Stimulated activated naive CD8-positive, alpha-beta T cell treated with anti-CD3 and anti-CD28 coated beads, Interleukin-15, Interleukin-2, amounts not matched to agents 100 ng/mL and 50 ng/mL, for 24 hours (primary cell): ENCODE data around the gene TAGLN.
A peak's percentile ranks its signal among the peaks of the same experiment; 100 is the strongest.
"Not testable (repeated sequence)": the region's sequence is repeated elsewhere in the genome, so short reads cannot be mapped to it uniquely, and the experiment has no call there.

Source experiments
- H3K27ac Mint-ChIP-seq: one replicate; pipeline ENCODE4 v1.8.0; 2021; ENCODE audit warnings: mild to moderate bottlenecking, mixed read lengths
- H3K27me3 Mint-ChIP-seq: one replicate; pipeline ENCODE4 v1.8.0; 2021; ENCODE audit warnings: mixed read lengths
- H3K36me3 Mint-ChIP-seq: one replicate; pipeline ENCODE4 v1.8.0; 2021; ENCODE audit warnings: low read depth, mixed read lengths
- H3K4me1 Mint-ChIP-seq: one replicate; pipeline ENCODE4 v1.8.0; 2021; ENCODE audit warnings: low read depth, mixed read lengths
- H3K4me3 Mint-ChIP-seq: one replicate; pipeline ENCODE4 v1.8.0; 2021; ENCODE audit warnings: mild to moderate bottlenecking, mixed read lengths
- H3K9me3 Mint-ChIP-seq: one replicate; pipeline ENCODE4 v1.8.0; 2021; ENCODE audit warnings: mixed read lengths

Gene TAGLN

GRCh38 chr11:117198613-117199012 lies 557 bp upstream of the TAGLN start:
- Mint-ChIP-seq H3K9me3 (no peaks in the 10 kb centered on the region), H3K36me3 (peaks cover 2% of the 10 kb centered on the region), H3K4me1 (no peaks in the 10 kb centered on the region), H3K27ac (no peak overlapping the region), H3K27me3 (no peaks in the 10 kb centered on the region), H3K4me3 (no peak overlapping the region)

GRCh38 chr11:117199916-117200812 lies 994 bp downstream of the TAGLN start:
- H3K9me3 Mint-ChIP-seq, result no peaks in the 10 kb centered on the region
- no peaks in the 10 kb centered on the region for H3K4me1 Mint-ChIP-seq
- H3K27ac Mint-ChIP-seq, result no peak overlapping the region
- H3K36me3 Mint-ChIP-seq, result peaks cover 15% of the 10 kb centered on the region
- no peaks in the 10 kb centered on the region for H3K27me3 Mint-ChIP-seq
- no peak overlapping the region for H3K4me3 Mint-ChIP-seq

- Mint-ChIP-seq H3K27ac (no peak overlapping the region), H3K36me3 (peaks cover 20% of the 10 kb centered on the region), H3K9me3 (no peaks in the 10 kb centered on the region), H3K27me3 (no peaks in the 10 kb centered on the region), H3K4me3 (no peak overlapping the region), H3K4me1 (no peaks in the 10 kb centered on the region)
Measured at GRCh38 chr11:117200813-117201657, 1.9 kb downstream of the TAGLN start.

- H3K36me3 Mint-ChIP-seq, result peaks cover 22% of the 10 kb centered on the region
- no peaks in the 10 kb centered on the region for H3K27me3 Mint-ChIP-seq
- no peaks in the 10 kb centered on the region for H3K9me3 Mint-ChIP-seq
Measured at GRCh38 chr11:117201658-117202305, 2.6 kb downstream of the TAGLN start.

GRCh38 chr11:117202386-117203068 lies 3.4 kb downstream of the TAGLN start:
- Mint-ChIP-seq H3K4me3 (no peak overlapping the region), H3K36me3 (peaks cover 22% of the 10 kb centered on the region), H3K9me3 (no peaks in the 10 kb centered on the region), H3K4me1 (no peaks in the 10 kb centered on the region), H3K27ac (no peak overlapping the region), H3K27me3 (no peaks in the 10 kb centered on the region)

More at GRCh38 chr11:117201658-117202305, 2.6 kb downstream of the TAGLN start:
- Mint-ChIP-seq H3K4me3 (no peak overlapping the region), H3K27ac (no peak overlapping the region), H3K4me1 (no peaks in the 10 kb centered on the region)

GRCh38 chr11:117203069-117203407 lies 3.9 kb downstream of the TAGLN start:
- Mint-ChIP-seq H3K9me3 (no peaks in the 10 kb centered on the region), H3K27ac (no peak overlapping the region), H3K4me3 (no peak overlapping the region), H3K27me3 (no peaks in the 10 kb centered on the region), H3K36me3 (peaks cover 22% of the 10 kb centered on the region), H3K4me1 (no peaks in the 10 kb centered on the region)

GRCh38 chr11:117204283-117205080 lies 5.3 kb downstream of the TAGLN start:
- peak overlapping the region; percentile 13 for H3K27ac Mint-ChIP-seq
- H3K9me3 Mint-ChIP-seq, result no peaks in the 10 kb centered on the region
- H3K27me3 Mint-ChIP-seq, result no peaks in the 10 kb centered on the region
- no peak overlapping the region for H3K4me3 Mint-ChIP-seq
- no peaks in the 10 kb centered on the region for H3K4me1 Mint-ChIP-seq
- H3K36me3 Mint-ChIP-seq, result peaks cover 22% of the 10 kb centered on the region

GRCh38 chr11:117205211-117205818 lies 6.1 kb downstream of the TAGLN start:
- H3K27ac Mint-ChIP-seq, result no peak overlapping the region
- no peak overlapping the region for H3K4me3 Mint-ChIP-seq
- peaks cover 26% of the 10 kb centered on the region for H3K36me3 Mint-ChIP-seq
- no peaks in the 10 kb centered on the region for H3K4me1 Mint-ChIP-seq
- no peaks in the 10 kb centered on the region for H3K9me3 Mint-ChIP-seq
- H3K27me3 Mint-ChIP-seq, result no peaks in the 10 kb centered on the region

- not testable (repeated sequence) for H3K9me3 Mint-ChIP-seq, H3K4me3 Mint-ChIP-seq, H3K27ac Mint-ChIP-seq, H3K4me1 Mint-ChIP-seq, H3K27me3 Mint-ChIP-seq
- peaks cover 32% of the 10 kb centered on the region for H3K36me3 Mint-ChIP-seq
Measured at GRCh38 chr11:117206111-117206510, 6.9 kb downstream of the TAGLN start.

GRCh38 chr11:117206859-117207258 lies 7.7 kb downstream of the TAGLN start:
- H3K27me3 Mint-ChIP-seq, H3K4me1 Mint-ChIP-seq, H3K27ac Mint-ChIP-seq, H3K4me3 Mint-ChIP-seq, H3K9me3 Mint-ChIP-seq: not testable (repeated sequence)
- peaks cover 39% of the 10 kb centered on the region for H3K36me3 Mint-ChIP-seq

- H3K36me3 Mint-ChIP-seq, result peaks cover 42% of the 10 kb centered on the region
- H3K27me3 Mint-ChIP-seq, H3K27ac Mint-ChIP-seq, H3K9me3 Mint-ChIP-seq, H3K4me3 Mint-ChIP-seq, H3K4me1 Mint-ChIP-seq: not testable (repeated sequence)
Measured at GRCh38 chr11:117207481-117207880, 8.3 kb downstream of the TAGLN start.

- not testable (repeated sequence) for H3K4me1 Mint-ChIP-seq, H3K27me3 Mint-ChIP-seq, H3K9me3 Mint-ChIP-seq, H3K27ac Mint-ChIP-seq, H3K4me3 Mint-ChIP-seq
- H3K36me3 Mint-ChIP-seq, result peaks cover 49% of the 10 kb centered on the region
Measured at GRCh38 chr11:117208710-117209109, 9.5 kb downstream of the TAGLN start.

- not testable (repeated sequence) for H3K27ac Mint-ChIP-seq, H3K27me3 Mint-ChIP-seq, H3K4me1 Mint-ChIP-seq, H3K4me3 Mint-ChIP-seq, H3K9me3 Mint-ChIP-seq
- peaks cover 49% of the 10 kb centered on the region for H3K36me3 Mint-ChIP-seq
Measured at GRCh38 chr11:117209351-117210125, 10.4 kb downstream of the TAGLN start.
